ENCODE data around the gene ACSM5.

The ACSM5 gene

GRCh38 chr16:20385844-20386832, 23.2 kb upstream of the ACSM5 start:
- Histone ChIP-seq H3K4me3 (ENCODE audit: low read depth, low read length) (no peak overlapping the region), H3K27me3 (no peaks in the 10 kb centered on the region), H3K9me3 (no peaks in the 10 kb centered on the region), H3K4me1 (no peaks in the 10 kb centered on the region), H3K36me3 (no peaks in the 10 kb centered on the region)
- peak; percentile 61 for DNase-seq
- peak; percentile 86 for TF ChIP-seq CTCF (IDR thresholded peaks at IDR 0.05; ENCODE audit: low read depth, low read length)

- DNase-seq: no peak
- Histone ChIP-seq H3K27me3 (no peaks in the 10 kb centered on the region), H3K36me3 (no peaks in the 10 kb centered on the region), H3K4me1 (no peaks in the 10 kb centered on the region), H3K4me3 (ENCODE audit: low read depth, low read length) (no peak overlapping the region), H3K9me3 (no peaks in the 10 kb centered on the region)
- no peak for TF ChIP-seq CTCF (IDR thresholded peaks at IDR 0.05; ENCODE audit: low read depth, low read length)
These were observed 21.4 kb upstream of the ACSM5 start for GRCh38 chr16:20387978-20388377.

- no peaks in the 10 kb centered on the region for H3K27me3 ChIP-seq
- no peaks in the 10 kb centered on the region for H3K9me3 ChIP-seq
- no peak for DNase-seq
- no peak for TF ChIP-seq CTCF (IDR thresholded peaks at IDR 0.05; ENCODE audit: low read depth, low read length)
- no peak overlapping the region for H3K4me3 ChIP-seq (ENCODE audit: low read depth, low read length)
- no peaks in the 10 kb centered on the region for H3K36me3 ChIP-seq
- no peaks in the 10 kb centered on the region for H3K4me1 ChIP-seq
These were observed 20.5 kb upstream of the ACSM5 start for GRCh38 chr16:20388854-20389253.

GRCh38 chr16:20391045-20391444, 18.3 kb upstream of the ACSM5 start:
- DNase-seq: no peak
- Histone ChIP-seq H3K4me3 (ENCODE audit: low read depth, low read length) (no peak overlapping the region), H3K27me3 (no peaks in the 10 kb centered on the region), H3K9me3 (no peaks in the 10 kb centered on the region), H3K4me1 (no peaks in the 10 kb centered on the region), H3K36me3 (no peaks in the 10 kb centered on the region)
- TF ChIP-seq CTCF (IDR thresholded peaks at IDR 0.05; ENCODE audit: low read depth, low read length): no peak

- no peak for TF ChIP-seq CTCF (IDR thresholded peaks at IDR 0.05; ENCODE audit: low read depth, low read length)
- Histone ChIP-seq H3K4me1 (no peaks in the 10 kb centered on the region), H3K36me3 (no peaks in the 10 kb centered on the region), H3K27me3 (no peaks in the 10 kb centered on the region), H3K4me3 (ENCODE audit: low read depth, low read length) (no peak overlapping the region), H3K9me3 (no peaks in the 10 kb centered on the region; the same call in 1 of the 2 replicates)
- no peak for DNase-seq
These were observed 15.3 kb upstream of the ACSM5 start for GRCh38 chr16:20393801-20394577.
